PFSK-1 (cell line): ENCODE measurements around the gene LTBP3.

ENCODE experiments used
- POLR2AphosphoS5 ChIP-seq: IDR thresholded peaks from 2 replicates; pipeline ENCODE4 v1.6.1; 2012; ENCODE audit warnings: low read depth, mild to moderate bottlenecking, control low read depth, low read length, moderate library complexity
- SIN3A ChIP-seq: IDR thresholded peaks from 2 replicates; pipeline ENCODE4 v1.6.1; 2012; ENCODE audit warnings: mild to moderate bottlenecking, low read length, moderate library complexity, borderline replicate concordance; ENCODE audit not compliant: insufficient read depth
- TAF1 ChIP-seq: IDR thresholded peaks from 2 replicates; pipeline ENCODE4 v1.6.1; 2012; ENCODE audit warnings: low read length, control low read depth, borderline replicate concordance; ENCODE audit not compliant: insufficient read depth

DNA sequence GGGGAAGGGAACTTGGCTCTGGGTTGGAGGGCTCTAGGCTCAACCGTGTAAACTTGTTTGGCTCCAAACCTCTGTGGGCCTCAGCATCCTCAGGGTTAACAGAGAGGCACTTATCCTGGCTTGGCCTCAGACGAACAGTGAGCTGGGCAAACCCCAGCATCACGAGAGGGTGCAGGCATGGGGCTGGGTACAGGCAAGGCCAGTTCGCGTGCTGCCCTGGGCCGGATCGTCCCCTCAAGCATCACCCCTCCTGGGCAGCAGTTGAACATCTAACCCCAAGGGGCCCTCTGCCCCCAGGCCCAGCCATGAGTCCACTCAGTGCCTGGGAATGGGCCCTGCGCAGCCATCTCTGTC is 19.6 kb upstream of the LTBP3 start:
- TF ChIP-seq SIN3A, result no peak
- no peak for TF ChIP-seq POLR2AphosphoS5
- no peak for TF ChIP-seq TAF1
